GM08714 (cell line): ENCODE results near the gene NRAS.

ENCODE experiments used
- H3K4me3 ChIP-seq: fragments of 200-500 bp; sonication (Bioruptor generic); 2 replicates; pipeline ENCODE4 v1.5.1; 2014; ENCODE audit warnings: mild to moderate bottlenecking, low read length, inconsistent platforms
- ZNF274 ChIP-seq: IDR thresholded peaks from 2 replicates; pipeline ENCODE4 v1.6.1; 2012; ENCODE audit warnings: mild to moderate bottlenecking, low read depth, low read length

The NRAS gene

DNA sequence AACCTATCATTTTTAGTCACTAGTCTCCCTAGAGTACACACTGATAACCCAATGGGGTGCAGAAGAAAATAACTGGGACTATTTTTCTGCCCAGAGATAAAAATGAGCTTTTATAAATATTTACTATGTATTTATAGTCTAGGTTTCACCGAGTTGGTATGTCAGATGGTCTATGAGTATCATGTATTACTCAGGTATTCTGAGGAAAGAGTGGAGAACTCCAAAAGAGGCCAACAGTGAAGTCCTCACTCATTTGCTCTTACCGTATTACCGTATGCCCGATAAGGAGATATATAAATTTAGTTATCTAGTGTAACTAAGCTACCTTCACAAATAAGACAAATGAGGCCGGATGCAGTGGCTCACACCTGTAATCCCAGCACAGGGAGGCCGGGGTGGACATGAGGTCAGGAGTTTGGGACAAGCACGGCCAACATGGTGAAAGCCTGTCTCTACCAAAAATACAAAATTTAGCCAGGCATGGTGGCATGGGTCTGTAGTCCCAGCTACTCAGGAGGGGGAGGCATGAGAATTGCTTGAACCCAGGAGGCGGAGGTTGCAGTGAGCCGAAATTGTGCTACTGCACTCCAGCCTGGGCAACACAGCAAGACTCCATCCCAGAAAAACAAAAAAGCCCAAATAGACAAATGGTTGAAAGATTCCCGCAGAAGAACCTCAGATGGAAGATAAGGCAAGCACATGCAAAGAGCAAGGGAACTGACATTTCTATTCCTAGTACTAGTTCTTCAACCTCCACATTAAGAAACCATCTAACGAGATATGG lies 25.6 kb upstream of the NRAS start:
- no peak overlapping the region for H3K4me3 ChIP-seq

GRCh38 chr1:114740331-114740730 lies 23.8 kb upstream of the NRAS start:
- H3K4me3 ChIP-seq: no peak overlapping the region
- TF ChIP-seq ZNF274: no peak

More for the DNA sequence above, 25.6 kb upstream of the NRAS start:
- no peak for TF ChIP-seq ZNF274

- no peak for TF ChIP-seq ZNF274
- H3K4me3 ChIP-seq: no peak overlapping the region
Observed at GRCh38 chr1:114737314-114737849, 20.8 kb upstream of the NRAS start.

GRCh38 chr1:114735479-114735878 lies 18.9 kb upstream of the NRAS start:
- no peak overlapping the region for H3K4me3 ChIP-seq
- TF ChIP-seq ZNF274: no peak

DNA sequence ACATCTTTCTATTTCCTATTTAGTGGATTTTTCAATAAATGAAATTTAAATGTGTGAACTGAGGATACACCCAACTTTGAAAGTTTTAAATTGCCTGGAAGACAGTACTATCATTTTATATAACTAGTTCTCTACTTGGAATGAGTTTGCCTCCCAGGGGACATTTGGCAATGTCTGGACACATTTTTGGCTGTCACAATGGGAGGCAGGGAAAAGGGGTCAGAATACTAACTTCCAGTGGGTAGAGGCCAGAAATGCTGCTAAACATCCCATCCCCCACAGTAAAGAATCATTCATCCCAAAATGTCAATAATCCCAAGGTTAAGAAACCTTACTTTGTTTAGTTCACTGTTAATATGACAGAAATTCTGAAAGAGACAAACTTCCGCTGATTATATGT lies 13.2 kb upstream of the NRAS start:
- TF ChIP-seq ZNF274: no peak
- H3K4me3 ChIP-seq: no peak overlapping the region

GRCh38 chr1:114728553-114728952 lies 12.0 kb upstream of the NRAS start:
- TF ChIP-seq ZNF274: no peak
- no peak overlapping the region for H3K4me3 ChIP-seq

GRCh38 chr1:114725230-114725629 lies 8.7 kb upstream of the NRAS start:
- no peak overlapping the region for H3K4me3 ChIP-seq
- no peak for TF ChIP-seq ZNF274

- no peak for TF ChIP-seq ZNF274
- H3K4me3 ChIP-seq: no peak overlapping the region
Observed at GRCh38 chr1:114723915-114724314, 7.3 kb upstream of the NRAS start.

- no peak overlapping the region for H3K4me3 ChIP-seq
- no peak for TF ChIP-seq ZNF274
Observed at GRCh38 chr1:114723457-114723856, 6.9 kb upstream of the NRAS start.

DNA sequence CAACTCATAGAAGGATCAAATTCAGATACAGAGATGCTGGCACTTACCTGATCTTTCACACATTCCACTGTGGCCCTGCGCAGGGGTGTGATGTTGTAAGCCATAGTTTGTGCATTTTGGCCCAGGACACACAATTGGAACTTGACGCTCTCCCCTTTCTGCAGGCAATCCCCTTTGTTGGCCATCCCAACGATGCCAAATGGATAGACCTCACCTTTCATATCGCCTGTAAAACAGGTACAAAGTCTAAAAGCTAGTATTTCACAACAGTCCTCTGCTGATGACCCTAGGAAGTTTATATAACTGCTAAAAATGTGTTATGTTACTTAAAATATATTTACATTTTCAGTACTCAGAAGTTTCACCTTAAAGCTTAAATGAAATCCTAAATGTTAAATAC lies 3.9 kb upstream of the NRAS start:
- TF ChIP-seq ZNF274: no peak
- no peak overlapping the region for H3K4me3 ChIP-seq

- no peak overlapping the region for H3K4me3 ChIP-seq
- TF ChIP-seq ZNF274: no peak
Observed at GRCh38 chr1:114719424-114719787, 2.8 kb upstream of the NRAS start.

DNA sequence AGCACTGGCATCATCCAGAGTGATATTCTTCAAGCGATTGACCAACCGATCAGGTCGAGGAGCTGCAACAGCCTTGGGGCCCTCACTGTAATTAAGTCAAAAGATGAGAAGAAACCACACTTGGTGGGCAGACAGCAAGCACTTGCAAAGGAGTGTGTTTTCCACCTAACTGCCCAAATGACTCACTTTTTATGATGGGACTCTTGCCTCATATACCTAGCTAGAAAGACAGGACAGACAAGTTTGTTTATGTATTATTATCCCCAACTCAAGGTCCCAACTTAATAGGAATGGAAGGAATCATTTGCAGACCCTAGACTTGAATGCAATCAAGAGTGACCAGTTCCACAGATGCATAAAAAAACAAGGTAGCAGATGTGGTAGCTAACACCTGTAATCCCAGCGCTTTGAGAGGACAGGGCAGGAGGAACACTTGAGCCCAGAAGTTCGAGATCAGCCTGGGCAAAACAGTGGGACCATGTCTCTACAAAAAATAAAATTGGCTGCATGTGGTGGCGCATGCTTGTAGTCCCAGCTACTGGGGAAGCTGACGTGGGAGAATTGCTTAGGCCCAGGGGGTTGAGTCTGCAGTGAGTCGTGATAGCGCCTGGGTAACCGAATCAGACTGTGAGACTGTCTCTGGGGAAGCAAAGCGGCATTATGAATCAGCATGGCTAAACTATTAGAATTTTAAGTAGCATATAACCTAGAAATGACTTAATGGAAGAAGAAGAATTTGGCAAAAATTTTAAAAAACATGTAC lies 2.3 kb upstream of the NRAS start:
- no peak for TF ChIP-seq ZNF274
- no peak overlapping the region for H3K4me3 ChIP-seq

DNA sequence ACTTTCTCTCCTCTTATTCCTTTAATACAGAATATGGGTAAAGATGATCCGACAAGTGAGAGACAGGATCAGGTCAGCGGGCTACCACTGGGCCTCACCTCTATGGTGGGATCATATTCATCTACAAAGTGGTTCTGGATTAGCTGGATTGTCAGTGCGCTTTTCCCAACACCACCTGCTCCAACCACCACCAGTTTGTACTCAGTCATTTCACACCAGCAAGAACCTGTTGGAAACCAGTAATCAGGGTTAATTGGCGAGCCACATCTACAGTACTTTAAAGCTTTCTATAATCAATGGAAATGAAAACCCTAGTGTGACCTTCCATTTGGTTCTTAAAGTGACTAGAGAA lies 643 bp downstream of the NRAS start:
- no peak for TF ChIP-seq ZNF274

DNA sequence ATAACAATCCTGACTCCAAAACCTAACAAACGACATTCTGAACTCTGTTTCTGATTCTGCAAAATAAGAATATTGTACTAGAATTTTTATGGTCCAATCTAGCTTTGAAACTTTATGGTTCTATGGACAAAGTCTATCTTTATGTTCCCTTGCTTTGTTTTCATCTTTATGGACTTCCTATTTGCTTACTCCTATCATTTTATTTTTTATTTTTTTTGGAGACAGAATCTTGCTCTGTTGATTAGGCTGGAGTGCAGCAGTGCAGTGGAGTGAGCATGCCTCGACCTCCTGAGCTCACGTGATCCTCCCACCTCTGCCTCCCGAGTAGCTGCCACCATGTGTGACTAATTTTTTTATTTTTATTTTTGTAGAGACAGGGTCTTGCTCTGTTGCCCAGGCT lies 3.6 kb downstream of the NRAS start:
- H3K4me3 ChIP-seq: no peak overlapping the region
- no peak for TF ChIP-seq ZNF274

More for the DNA sequence above, 643 bp downstream of the NRAS start:
- H3K4me3 ChIP-seq: peak overlapping the region; percentile 77

DNA sequence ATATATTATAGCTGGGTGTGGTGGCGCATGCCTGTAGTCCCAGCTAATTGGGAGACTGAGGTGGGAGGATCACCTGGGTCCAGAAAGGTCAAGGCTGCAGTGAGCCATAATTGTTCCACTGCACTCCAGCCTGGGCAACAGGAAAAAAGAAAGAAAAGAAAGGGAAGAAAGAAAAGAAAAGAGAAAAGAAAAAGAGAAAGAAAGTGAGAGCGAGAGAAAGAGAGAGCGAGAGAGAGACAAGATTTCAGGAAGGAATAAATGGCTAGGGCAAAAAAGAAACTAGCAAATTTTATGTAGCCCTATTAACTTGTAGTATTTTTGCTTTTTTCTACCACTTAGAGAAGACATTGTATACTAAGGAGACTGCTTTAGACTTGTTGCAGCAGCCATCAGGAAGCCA lies 6.2 kb downstream of the NRAS start:
- H3K4me3 ChIP-seq: no peak overlapping the region
- no peak for TF ChIP-seq ZNF274
